Activated naive CD8-positive, alpha-beta T cell treated with anti-CD3 and anti-CD28 coated beads, Interleukin-2, amount 10 ng/mL, durations not matched to agents 7 days and 5 days (primary cell): Measurements from ENCODE around the gene HOXB6. TPM values are rescaled to one million over a fixed set of nuclear protein-coding genes. Genes with fewer than 3 reads are reported as not detected.

Experiments
- ATAC-seq: fragments of 150-1000 bp; cut with Tn5 transposase; one replicate; pipeline ENCODE4 v1.10.0; 2021; ENCODE audit warnings: low read depth, moderate library complexity
- POLR2A ChIA-PET: fragments of 350-600 bp; sonication (Branson Sonifier 250); formaldehyde crosslinking; loops from one replicate; lab custom pipeline; 2021; ENCODE audit warnings: antibody characterized with exemption; lab: Charles Lee
- DNase-seq: peaks from one replicate; pipeline ENCODE4 v3.0.0; 2021
- H3K27ac Mint-ChIP-seq: one replicate; pipeline ENCODE4 v1.8.0; 2022; ENCODE audit warnings: mild to moderate bottlenecking, mixed read lengths
- H3K27me3 Mint-ChIP-seq: one replicate; pipeline ENCODE4 v1.8.0; 2022; ENCODE audit warnings: mild to moderate bottlenecking, moderate library complexity, mixed read lengths
- H3K36me3 Mint-ChIP-seq: one replicate; pipeline ENCODE4 v1.8.0; 2021; ENCODE audit warnings: mild to moderate bottlenecking, mixed read lengths
- H3K4me1 Mint-ChIP-seq: one replicate; pipeline ENCODE4 v1.8.0; 2021; ENCODE audit warnings: mixed read lengths
- H3K4me3 Mint-ChIP-seq: one replicate; pipeline ENCODE4 v1.8.0; 2022; ENCODE audit warnings: mild to moderate bottlenecking, moderate library complexity, mixed read lengths
- H3K9me3 Mint-ChIP-seq: one replicate; pipeline ENCODE4 v1.8.0; 2021; ENCODE audit warnings: mixed read lengths
- total RNA-seq, 2 experiments: library from RNA; stranded (reverse); gene quantifications; one replicate each; pipeline ENCODE4 v1.2.3, GENCODE V29; 2021

HOXB6 gene
- not detected for total RNA-seq

GRCh38 chr17:48604770-48605329 lies at the start of gene HOXB6:
HOXB6 (minus strand) TSS chr17:48604986; CDS start chr17:48598150, 6,836 bp downstream.
- POLR2A ChIA-PET, result no interaction called here
- Mint-ChIP-seq H3K4me1 (peaks cover 27% of the 10 kb centered on the region), H3K27ac (no peak within 1 kb of the TSS), H3K9me3 (no peaks in the 10 kb centered on the region), H3K36me3 (no peaks in the 10 kb centered on the region), H3K27me3 (peaks cover 91% of the 10 kb centered on the region), H3K4me3 (peak within 1 kb of the TSS; percentile 82)
- ATAC-seq (no peak), DNase-seq (no peak)

- POLR2A ChIA-PET, result no interaction called here
- DNase-seq (no peak), ATAC-seq (no peak)
- H3K27ac Mint-ChIP-seq, result no peak overlapping the region
- H3K4me3 Mint-ChIP-seq, result no peak overlapping the region
- H3K4me1 Mint-ChIP-seq, result peaks cover 12% of the 10 kb centered on the region
- H3K36me3 Mint-ChIP-seq, result no peaks in the 10 kb centered on the region
- no peaks in the 10 kb centered on the region for H3K9me3 Mint-ChIP-seq
- peaks cover 63% of the 10 kb centered on the region for H3K27me3 Mint-ChIP-seq
These were observed 45.0 kb upstream of the HOXB6 start for GRCh38 chr17:48649741-48650140.

- no peaks in the 10 kb centered on the region for H3K9me3 Mint-ChIP-seq
- H3K4me3 Mint-ChIP-seq, result peak overlapping the region; percentile 82
- DNase-seq (no peak), ATAC-seq (no peak)
- H3K36me3 Mint-ChIP-seq, result no peaks in the 10 kb centered on the region
- no peak overlapping the region for H3K27ac Mint-ChIP-seq
- peaks cover 15% of the 10 kb centered on the region for H3K4me1 Mint-ChIP-seq
- peaks cover 78% of the 10 kb centered on the region for H3K27me3 Mint-ChIP-seq
- POLR2A ChIA-PET, result no interaction called here
These were observed 43.1 kb upstream of the HOXB6 start for GRCh38 chr17:48647963-48648245.

- Mint-ChIP-seq H3K4me3 (peak overlapping the region; percentile 82), H3K4me1 (peaks cover 18% of the 10 kb centered on the region), H3K9me3 (no peaks in the 10 kb centered on the region), H3K27ac (peak overlapping the region; percentile 26), H3K36me3 (no peaks in the 10 kb centered on the region), H3K27me3 (peaks cover 80% of the 10 kb centered on the region)
- POLR2A ChIA-PET, result no interaction called here
- ATAC-seq, result no peak
- DNase-seq, result no peak
These were observed 42.5 kb upstream of the HOXB6 start for GRCh38 chr17:48647103-48647962.

- Mint-ChIP-seq H3K4me1 (peaks cover 20% of the 10 kb centered on the region), H3K27ac (peak overlapping the region; percentile 26), H3K9me3 (no peaks in the 10 kb centered on the region), H3K4me3 (peak overlapping the region; percentile 82), H3K36me3 (peaks cover 2% of the 10 kb centered on the region), H3K27me3 (peaks cover 85% of the 10 kb centered on the region)
- DNase-seq (peak; percentile 60), ATAC-seq (peak; percentile 69)
- POLR2A ChIA-PET, result no interaction called here
These were observed 41.7 kb upstream of the HOXB6 start for GRCh38 chr17:48646183-48647102.

GRCh38 chr17:48645639-48646182 lies 40.9 kb upstream of the HOXB6 start:
- Mint-ChIP-seq H3K9me3 (no peaks in the 10 kb centered on the region), H3K27ac (no peak overlapping the region), H3K36me3 (peaks cover 3% of the 10 kb centered on the region), H3K4me1 (peaks cover 21% of the 10 kb centered on the region), H3K27me3 (peaks cover 88% of the 10 kb centered on the region), H3K4me3 (peak overlapping the region; percentile 78)
- POLR2A ChIA-PET, result no interaction called here
- ATAC-seq, result no peak
- DNase-seq, result no peak

- H3K36me3 Mint-ChIP-seq, result peaks cover 3% of the 10 kb centered on the region
- POLR2A ChIA-PET, result no interaction called here
- no peaks in the 10 kb centered on the region for H3K9me3 Mint-ChIP-seq
- H3K4me1 Mint-ChIP-seq, result peaks cover 21% of the 10 kb centered on the region
- H3K27me3 Mint-ChIP-seq, result peaks cover 86% of the 10 kb centered on the region
- peak overlapping the region; percentile 78 for H3K4me3 Mint-ChIP-seq
- DNase-seq, result no peak
- ATAC-seq, result no peak
- H3K27ac Mint-ChIP-seq, result no peak overlapping the region
These were observed 40.2 kb upstream of the HOXB6 start for GRCh38 chr17:48644910-48645557.

GRCh38 chr17:48644159-48644558 lies 39.4 kb upstream of the HOXB6 start:
- ATAC-seq (no peak), DNase-seq (no peak)
- Mint-ChIP-seq H3K27ac (no peak overlapping the region), H3K4me3 (no peak overlapping the region), H3K4me1 (peaks cover 21% of the 10 kb centered on the region), H3K36me3 (peaks cover 3% of the 10 kb centered on the region), H3K27me3 (peaks cover 87% of the 10 kb centered on the region), H3K9me3 (no peaks in the 10 kb centered on the region)
- POLR2A ChIA-PET, result no interaction called here

GRCh38 chr17:48643697-48644012 lies 38.9 kb upstream of the HOXB6 start:
- Mint-ChIP-seq H3K9me3 (no peaks in the 10 kb centered on the region), H3K4me3 (no peak overlapping the region), H3K27me3 (peaks cover 87% of the 10 kb centered on the region), H3K27ac (no peak overlapping the region), H3K36me3 (peaks cover 3% of the 10 kb centered on the region), H3K4me1 (peaks cover 21% of the 10 kb centered on the region)
- ATAC-seq (no peak), DNase-seq (no peak)
- POLR2A ChIA-PET, result no interaction called here

GRCh38 chr17:48642843-48643696 lies 38.3 kb upstream of the HOXB6 start:
- H3K27me3 Mint-ChIP-seq, result peaks cover 87% of the 10 kb centered on the region
- no peaks in the 10 kb centered on the region for H3K9me3 Mint-ChIP-seq
- no peak for DNase-seq
- peaks cover 21% of the 10 kb centered on the region for H3K4me1 Mint-ChIP-seq
- ATAC-seq, result no peak
- H3K27ac Mint-ChIP-seq, result no peak overlapping the region
- POLR2A ChIA-PET, result no interaction called here
- peaks cover 3% of the 10 kb centered on the region for H3K36me3 Mint-ChIP-seq
- no peak overlapping the region for H3K4me3 Mint-ChIP-seq

- Mint-ChIP-seq H3K36me3 (peaks cover 3% of the 10 kb centered on the region), H3K4me3 (peak overlapping the region; percentile 26), H3K9me3 (no peaks in the 10 kb centered on the region), H3K27ac (no peak overlapping the region), H3K27me3 (peaks cover 89% of the 10 kb centered on the region), H3K4me1 (peaks cover 18% of the 10 kb centered on the region)
- POLR2A ChIA-PET, result no interaction called here
- DNase-seq (no peak), ATAC-seq (no peak)
These were observed 37.5 kb upstream of the HOXB6 start for GRCh38 chr17:48642059-48642842.
